Dedifferentiated amniotic fluid mesenchymal stem cell (primary cell): ENCODE measurements around the gene SCN11A.
"Not testable (repeated sequence)": the region's sequence is repeated elsewhere in the genome, so short reads cannot be mapped to it uniquely, and the experiment has no call there.

Source experiments
- DNase-seq: peaks from one replicate; pipeline ENCODE4 v3.0.0-alpha.2; 2016; ENCODE audit errors: extremely low spot score

SCN11A gene

DNA sequence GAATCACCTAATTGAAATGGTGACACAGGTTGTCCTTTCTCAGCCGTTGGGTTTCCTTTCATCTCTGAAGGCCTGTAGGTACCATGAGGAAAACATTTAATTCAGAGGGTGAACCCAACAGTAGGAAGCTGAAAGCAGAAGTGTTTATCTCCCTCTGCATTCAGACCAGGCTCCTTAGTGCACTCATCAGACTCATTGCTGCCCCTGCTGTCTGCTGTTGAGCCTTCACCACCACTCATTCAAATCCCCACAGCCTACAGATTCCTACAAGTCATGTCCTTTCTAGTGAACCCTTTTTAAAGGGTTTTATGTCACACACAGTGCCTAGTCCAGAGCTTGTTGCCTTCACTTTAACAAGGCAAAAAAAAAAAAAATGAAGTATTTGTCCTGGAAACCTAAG is 13.5 kb upstream of the SCN11A start:
- DNase-seq, result peak; percentile 34

GRCh38 chr3:39064646-39065045 is 12.9 kb upstream of the SCN11A start:
- DNase-seq, result peak; percentile 71

DNA sequence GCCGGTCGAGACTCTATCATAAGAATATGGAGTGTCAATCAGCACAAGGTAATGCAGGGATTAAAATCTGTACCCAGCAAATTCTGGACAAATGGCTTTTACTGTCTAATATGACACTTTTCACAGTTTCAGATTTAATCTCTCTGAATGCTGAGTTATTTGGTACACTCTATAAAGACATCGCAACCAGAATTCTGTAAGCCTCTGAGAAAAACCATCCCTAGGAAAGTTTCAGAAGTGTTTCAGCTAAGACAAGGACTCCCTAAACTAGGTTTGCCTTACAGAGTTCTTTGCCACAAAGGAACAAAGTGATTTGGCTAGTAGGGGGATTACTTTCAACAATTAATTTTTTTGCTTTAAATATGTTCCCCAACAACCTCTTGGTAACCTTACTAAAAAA is 11.4 kb upstream of the SCN11A start:
- DNase-seq, result no peak

DNA sequence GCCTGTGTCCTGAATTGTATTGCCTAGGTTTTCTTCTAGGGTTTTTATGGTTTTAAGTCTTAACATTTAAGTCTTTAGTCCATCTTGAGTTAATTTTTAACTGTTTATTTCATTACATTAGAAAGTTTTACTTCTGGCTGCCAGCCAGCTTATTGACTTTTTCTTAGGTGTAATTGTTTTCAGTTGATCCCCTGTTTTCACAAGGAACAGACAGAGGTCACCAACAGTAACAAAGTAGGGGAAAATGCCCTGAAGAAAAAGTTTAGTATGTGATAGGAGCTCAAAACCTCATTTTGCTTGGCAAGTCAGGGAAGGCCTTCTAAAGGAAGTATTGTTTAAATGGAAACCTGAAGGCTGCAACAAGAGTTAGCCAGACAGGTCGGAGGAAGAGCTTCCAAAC is 10.4 kb upstream of the SCN11A start:
- no peak for DNase-seq

DNA sequence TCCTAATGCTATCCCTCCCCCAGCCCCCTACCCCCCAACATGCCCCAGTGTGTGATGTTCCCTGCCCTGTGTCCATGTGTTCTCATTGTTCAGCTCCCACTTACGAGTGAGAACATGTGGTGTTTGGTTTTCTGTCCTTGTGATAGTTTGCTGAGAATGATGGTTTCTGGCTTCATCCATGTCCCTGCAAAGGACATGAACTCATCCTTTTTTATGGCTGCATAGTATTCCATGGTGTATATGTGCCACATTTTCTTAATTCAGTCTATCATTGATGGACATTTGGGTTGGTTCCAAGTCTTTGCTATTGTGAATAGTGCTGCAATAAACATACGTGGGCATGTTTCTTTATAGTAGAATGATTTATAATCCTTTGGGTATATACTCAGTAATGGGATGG is 9.5 kb upstream of the SCN11A start:
- not testable (repeated sequence) for DNase-seq

GRCh38 chr3:39056151-39056550 is 4.4 kb upstream of the SCN11A start:
- no peak for DNase-seq

- no peak for DNase-seq
Observed at GRCh38 chr3:39053696-39054095, 2.0 kb upstream of the SCN11A start.

DNA sequence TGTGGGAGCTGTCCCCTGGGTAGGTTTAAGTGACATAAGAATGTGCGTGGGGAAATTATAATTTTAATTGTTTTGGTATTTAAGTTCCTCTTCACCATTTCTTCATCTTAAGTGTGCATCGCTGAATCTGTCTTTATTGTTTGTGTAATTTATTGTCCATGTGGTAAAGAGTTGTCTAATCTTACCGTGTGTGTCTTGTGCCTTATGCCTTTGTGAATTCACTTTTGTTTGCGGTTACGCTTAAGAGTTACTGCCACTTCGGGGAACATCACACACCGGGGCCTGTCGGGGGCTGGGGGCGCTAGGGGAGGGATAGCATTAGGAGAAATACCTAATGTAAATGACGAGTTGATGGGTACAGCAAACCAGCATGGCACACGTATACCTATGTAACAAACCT is 839 bp upstream of the SCN11A start:
- DNase-seq, result no peak

DNA sequence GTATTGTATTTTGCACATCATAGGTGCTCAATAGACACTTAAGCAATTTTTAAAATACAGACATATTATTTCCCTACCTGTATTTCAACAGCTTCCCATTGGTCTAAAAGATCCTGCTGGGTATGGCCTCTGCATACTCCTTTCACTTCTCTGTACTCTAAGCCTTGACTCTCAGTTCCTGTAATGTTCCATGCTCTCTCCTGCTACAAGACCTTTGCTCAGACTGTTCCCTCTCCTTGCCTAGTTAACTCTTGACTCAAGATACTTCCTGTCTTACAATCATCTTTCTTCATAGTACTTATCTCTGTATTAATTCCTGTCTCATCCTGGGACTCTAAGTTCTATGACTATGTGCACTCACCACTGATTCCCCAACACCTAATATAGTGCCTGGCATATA is 1.7 kb downstream of the SCN11A start:
- no peak for DNase-seq

- DNase-seq, result peak; percentile 15
Observed at GRCh38 chr3:39038165-39038564, 13.6 kb downstream of the SCN11A start.

DNA sequence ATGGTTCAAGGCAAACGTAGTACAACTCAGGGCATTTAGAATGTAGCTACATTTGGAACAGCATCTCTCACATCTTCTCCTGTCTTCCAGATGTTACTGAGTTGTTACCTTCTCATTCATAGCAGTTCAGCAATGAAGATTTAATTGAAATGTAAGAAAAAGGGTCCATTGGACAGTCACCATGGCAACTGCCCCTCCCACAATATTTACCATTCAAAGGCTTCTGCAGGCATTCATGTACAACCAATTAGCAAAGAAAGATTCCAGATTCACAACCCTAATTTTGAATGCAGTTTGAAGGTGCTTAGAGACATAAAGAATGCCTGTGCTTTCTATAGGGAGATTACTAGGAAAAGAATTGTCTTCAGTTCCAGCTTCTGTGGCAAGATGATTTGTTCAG is 22.2 kb downstream of the SCN11A start:
- DNase-seq, result no peak

DNA sequence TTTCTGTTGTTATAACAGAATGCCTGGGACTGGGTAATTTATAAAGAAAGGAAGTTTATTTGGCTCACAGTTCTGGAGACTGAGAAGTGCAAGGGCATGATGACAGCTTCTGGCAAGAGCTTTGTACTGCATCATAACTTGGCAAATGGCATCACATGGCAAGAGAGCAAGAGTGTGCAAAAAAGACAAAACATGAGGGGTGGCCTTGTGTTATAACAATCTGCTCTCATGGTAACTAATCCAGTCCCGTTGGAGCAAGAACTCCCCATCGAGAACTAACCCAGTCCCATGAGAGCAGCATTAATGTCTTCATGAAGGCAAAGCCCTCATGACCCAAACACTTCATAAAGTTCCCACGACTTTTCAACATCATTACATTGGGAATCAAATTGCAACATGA is 23.2 kb downstream of the SCN11A start:
- no peak for DNase-seq

DNA sequence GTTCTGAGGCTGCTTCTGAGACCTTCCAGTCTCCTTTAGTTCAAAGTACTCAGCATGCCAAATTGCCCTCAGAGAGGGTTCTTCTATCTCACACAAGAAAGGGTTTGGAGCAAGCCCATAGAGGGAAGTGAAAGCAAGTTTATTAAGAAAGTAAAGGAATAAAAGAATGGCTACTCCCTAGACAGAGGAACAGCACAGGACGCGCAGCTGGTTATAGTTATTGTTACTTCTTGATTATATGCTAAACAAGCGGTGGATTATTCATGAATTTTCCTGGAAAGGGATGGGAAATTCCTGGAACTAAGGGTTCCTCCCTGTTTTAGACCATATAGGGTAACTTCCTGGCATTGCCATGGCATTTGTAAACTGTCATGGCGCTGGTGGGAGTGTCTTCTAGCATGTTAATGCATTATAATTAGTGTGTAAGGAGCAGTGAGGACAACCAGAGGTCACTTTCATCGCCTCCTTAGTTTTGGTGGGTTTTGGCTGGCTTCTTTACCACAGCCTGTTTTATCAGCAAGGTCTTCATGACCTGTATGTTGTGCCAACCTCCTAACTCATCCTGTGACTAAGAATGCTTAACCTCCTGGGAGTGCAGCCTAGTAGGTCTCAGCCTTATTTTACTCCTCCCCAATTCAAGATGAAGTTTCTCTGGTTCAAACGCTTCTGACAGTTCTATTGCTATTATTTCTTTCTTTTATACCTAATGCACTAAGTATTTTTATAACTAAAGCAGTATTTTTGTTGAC is 26.3 kb downstream of the SCN11A start:
- no peak for DNase-seq

DNA sequence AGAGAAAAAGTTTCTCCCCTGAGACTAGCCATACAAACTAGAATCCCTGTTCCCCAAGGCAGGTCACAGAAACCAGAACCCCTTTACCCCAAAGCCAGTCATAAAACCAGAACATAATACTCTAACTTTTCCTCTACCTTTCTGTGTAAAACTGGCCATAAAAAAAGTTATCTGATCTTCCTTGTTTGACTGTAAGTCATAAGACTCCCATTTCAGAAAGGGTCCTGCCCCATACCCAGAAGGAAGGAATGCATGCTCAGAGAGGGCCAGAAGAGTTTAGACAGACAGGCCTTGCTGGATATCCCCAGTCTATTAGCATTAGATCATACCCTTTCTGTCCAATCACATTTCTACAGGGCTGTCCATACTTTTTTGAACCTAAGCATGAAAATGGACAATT is 27.2 kb downstream of the SCN11A start:
- no peak for DNase-seq

- no peak for DNase-seq
Observed at GRCh38 chr3:39022286-39022630, 29.5 kb downstream of the SCN11A start.

GRCh38 chr3:39021465-39022285 is 30.1 kb downstream of the SCN11A start:
- no peak for DNase-seq

DNA sequence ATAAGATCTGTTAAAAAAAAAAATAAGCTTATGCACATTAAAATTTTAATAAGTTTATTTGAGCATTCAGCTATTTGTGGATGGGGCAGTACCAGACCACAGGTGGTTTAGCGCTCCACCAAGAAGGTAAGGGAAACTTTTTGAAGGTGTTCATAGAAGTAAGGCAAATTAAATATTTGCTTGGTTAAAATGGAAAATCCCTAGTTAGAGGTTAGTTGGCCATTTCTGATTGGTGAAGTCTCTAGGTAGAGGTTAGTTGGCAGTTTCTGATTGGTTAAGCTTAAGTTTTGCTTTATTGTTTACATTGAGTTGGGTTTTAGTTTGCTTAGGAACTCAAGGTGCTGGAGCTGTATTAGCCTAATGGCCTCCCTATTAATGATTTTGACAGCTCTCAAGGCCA is 30.7 kb downstream of the SCN11A start:
- no peak for DNase-seq

GRCh38 chr3:39019299-39019698 is 32.4 kb downstream of the SCN11A start:
- DNase-seq, result no peak

DNA sequence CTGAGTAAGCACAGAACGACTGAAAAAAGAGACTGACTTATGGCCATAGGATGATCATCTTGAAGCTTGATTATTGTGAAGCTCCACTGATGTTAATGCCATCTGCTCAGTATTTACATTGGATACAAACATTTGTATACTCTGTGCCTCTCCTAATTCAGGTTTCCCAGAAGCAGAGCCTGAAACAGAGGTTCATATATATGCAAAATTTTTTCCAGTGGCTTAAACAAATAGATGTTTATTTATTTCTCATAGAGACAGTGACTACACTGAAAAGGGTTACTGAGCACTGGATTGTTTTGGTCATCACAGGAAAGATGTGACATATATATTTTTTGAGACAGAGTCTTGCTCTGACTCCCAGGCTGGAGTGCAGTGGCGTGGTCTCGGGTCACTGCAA is 36.3 kb downstream of the SCN11A start:
- DNase-seq, result no peak

DNA sequence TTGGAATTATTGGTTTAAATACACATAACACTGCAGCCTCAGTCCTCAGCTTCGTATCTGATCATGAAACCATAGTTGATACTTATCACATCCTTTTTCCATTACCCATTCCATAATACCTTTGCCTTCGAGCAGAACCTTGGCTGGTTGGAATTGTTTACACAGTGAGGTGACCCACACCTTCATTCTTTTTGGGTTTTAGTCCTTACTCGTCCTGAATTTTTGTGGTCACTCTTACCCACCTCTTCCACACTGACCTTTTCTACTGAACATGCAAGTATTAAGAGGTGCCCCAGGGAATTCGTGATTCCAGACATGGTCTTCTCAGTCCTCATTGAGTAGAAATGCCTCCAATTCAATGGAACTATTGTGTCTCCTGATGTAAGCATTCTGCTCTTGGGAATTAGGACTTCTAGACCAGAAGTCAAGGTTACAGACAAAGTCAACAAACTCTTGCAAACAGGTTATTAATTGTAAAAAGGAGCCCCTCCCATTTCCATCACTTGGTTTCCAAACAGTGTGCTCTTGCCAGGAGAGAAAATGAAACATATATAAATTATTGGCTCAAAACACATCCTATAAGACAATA is 37.7 kb downstream of the SCN11A start:
- DNase-seq, result no peak

DNA sequence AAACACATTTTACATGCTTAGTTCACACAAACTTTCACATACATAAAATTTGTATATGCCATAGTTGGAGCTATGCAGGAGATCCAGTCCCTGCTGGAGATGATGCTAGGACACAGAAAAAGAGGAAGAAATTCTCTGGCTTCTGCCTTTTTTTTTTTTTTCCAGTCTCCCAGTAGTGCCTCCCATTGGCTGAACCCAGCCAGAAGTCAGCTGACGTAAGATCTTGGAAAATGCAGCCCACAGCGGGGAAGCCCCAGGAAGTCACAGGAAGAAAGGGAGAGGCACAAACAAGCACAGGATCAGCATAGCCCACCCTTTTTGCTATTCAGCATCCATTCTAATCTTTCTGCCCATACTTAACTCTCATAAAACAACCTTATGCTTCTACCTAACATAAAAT is 38.5 kb downstream of the SCN11A start:
- no peak for DNase-seq

- no peak for DNase-seq
Observed at GRCh38 chr3:39011191-39011736, 40.5 kb downstream of the SCN11A start.

GRCh38 chr3:39005295-39005694 is 46.4 kb downstream of the SCN11A start:
- no peak for DNase-seq
